NCI-H2196 (cell line): ENCODE data around the gene JUP.

Experiments used
- DNase-seq: peaks from one replicate; lab custom pipeline; 2025; ENCODE audit not compliant: unreplicated experiment; lab: John Stamatoyannopoulos, UW

JUP gene

GRCh38 chr17:41760878-41761277 is 25.6 kb downstream of the JUP start:
- no peak for DNase-seq

- DNase-seq, result no peak
Observed at GRCh38 chr17:41758601-41759000, 27.9 kb downstream of the JUP start.

- DNase-seq, result no peak
Observed at GRCh38 chr17:41754066-41754465, 32.4 kb downstream of the JUP start.

- no peak for DNase-seq
Observed at GRCh38 chr17:41751288-41751687, 35.2 kb downstream of the JUP start.

GRCh38 chr17:41750862-41751261 is 35.6 kb downstream of the JUP start:
- no peak for DNase-seq

GRCh38 chr17:41748275-41748674 is 38.2 kb downstream of the JUP start:
- no peak for DNase-seq

DNA sequence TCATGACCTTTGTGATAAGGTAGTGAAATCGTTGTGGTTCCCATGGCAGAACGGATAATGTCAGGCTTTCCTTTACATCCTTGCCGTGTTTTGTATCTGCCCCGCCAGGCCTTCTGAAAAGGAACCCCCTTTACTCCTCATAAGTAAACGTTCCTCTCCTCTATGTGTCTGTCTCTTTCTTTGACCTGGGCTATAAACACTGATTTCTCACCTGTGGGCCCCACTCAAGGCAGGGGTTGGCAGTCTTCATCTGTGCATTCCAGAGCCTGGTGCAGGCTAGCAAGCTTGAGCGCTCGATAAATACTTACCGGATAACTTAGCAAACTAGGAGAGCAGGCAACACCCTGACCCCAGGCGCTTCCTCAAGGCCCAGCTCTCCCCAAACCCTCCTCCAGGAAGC is 44.8 kb downstream of the JUP start:
- DNase-seq, result no peak

- no peak for DNase-seq
Observed at GRCh38 chr17:41740506-41740905, 46.0 kb downstream of the JUP start.

- no peak for DNase-seq
Observed at GRCh38 chr17:41739661-41740352, 46.7 kb downstream of the JUP start.

- DNase-seq, result no peak
Observed at GRCh38 chr17:41738801-41739112, 47.8 kb downstream of the JUP start.

- peak; percentile 65 for DNase-seq
Observed at GRCh38 chr17:41738077-41738800, 48.3 kb downstream of the JUP start.

GRCh38 chr17:41737680-41738023 is 48.9 kb downstream of the JUP start:
- no peak for DNase-seq

DNA sequence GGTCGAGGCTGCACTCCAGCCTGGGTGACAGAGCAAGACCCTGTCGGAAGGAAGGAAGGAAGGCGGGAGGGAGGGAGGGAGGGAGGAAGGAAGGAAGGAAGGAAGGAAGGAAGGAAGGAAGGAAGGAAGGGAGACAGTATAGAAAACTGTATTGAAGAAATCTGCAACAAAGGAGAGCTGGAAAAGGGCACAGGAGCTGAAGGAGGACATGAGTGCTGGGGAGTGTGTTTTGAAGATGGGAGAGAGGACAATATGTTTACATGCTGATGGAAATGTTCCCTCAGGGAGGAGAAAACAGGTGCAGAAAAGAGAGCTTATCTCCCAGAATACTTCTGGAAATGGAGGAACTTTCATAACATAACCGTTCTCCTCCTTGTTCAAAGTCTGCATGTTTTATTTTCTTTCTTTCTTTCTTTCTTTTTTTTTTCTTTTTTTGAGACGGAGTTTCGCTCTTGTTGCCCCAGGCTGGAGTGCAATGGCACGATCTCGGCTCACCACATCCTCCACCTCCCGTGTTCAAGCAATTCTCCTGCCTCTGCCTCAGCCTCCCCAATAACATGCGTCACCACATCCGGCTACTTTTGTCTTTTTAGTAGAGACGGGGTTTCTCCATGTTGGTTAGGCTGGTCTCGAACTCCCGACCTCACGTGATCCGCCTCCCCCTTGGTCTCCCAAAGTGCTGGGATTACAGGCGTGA is 49.4 kb downstream of the JUP start:
- DNase-seq, result no peak

DNA sequence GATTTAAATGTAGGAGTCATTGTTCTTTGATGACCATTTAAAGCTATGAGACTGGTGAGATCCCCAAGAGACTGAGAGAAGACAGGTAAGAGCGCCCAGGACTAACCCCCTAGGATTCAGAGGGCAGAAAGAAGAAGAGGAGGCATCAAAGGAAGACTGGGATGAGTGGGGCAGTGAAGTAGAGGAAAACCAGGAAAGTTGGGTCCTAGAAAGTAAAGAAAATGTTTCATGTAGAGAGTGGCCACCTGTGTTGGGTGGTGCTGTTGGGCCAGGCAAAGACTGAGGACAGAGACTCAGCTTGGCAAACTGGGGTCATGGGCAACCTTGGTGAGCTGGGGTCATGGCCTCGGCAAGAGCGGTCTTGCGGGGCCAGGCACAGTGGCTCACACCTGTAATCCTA is 50.8 kb downstream of the JUP start:
- no peak for DNase-seq

DNA sequence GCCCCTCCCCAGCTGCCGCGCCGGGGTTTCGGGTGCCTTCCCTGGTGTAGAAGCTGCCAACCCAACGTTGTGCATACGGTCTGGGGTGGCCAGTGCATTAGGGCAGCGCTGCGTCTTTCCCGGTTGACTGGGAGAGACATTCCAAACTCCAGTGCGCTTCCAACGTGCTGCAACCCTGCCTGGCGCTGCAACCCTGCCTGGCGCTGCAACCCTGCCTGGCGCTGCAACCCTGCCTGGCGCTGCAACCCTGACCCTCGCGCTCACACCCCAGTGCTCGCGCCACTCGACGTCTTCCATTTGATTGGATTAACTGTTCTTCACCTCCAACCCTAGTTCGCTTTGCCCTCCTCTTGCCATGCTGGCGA is 51.6 kb downstream of the JUP start:
- no peak for DNase-seq

GRCh38 chr17:41734139-41734948 is 52.2 kb downstream of the JUP start, which contains the start of gene HAP1:
HAP1 (minus strand) TSS chr17:41734643; CDS start chr17:41734634, 9 bp downstream.
- DNase-seq, result peak; percentile 8

DNA sequence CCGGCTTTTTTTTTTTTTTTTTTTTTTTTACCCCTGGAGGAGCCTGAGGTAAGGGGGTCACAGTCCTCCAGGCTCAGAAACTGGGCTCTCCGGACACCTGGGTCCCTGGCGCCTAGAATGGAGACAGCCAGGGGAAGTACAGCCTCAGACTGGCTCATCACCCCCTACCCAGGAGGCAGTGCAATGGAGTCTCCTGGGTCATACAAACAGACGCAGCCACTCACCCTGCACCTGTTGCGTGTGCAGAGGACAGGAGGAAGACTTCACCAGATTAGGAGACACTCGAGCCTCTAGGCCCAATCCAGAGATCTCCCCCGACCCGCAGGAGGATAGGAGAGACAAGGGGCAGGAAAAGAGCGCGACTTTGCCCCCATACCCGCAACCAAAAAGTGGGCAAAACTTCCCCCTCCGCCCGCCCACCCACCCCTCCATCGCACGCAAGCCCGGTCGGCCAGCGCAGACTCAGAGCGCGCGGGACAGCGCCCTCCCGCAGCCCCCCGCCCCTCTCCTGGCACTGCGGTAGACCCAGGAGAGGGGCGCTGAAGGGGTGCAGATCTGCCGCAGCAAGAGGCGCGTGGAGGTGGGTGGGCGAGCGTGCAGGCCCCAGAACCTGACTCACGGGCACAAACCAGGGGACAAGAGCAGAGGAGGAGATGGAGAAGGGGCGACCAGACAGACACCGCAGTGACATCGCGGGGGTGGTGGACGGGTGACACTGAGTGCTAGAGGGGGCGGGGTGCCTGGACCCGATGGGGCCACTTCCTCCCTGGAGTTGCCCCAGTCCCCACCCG is 53.0 kb downstream of the JUP start:
- no peak for DNase-seq

GRCh38 chr17:41731836-41732235 is 54.7 kb downstream of the JUP start:
- no peak for DNase-seq

DNA sequence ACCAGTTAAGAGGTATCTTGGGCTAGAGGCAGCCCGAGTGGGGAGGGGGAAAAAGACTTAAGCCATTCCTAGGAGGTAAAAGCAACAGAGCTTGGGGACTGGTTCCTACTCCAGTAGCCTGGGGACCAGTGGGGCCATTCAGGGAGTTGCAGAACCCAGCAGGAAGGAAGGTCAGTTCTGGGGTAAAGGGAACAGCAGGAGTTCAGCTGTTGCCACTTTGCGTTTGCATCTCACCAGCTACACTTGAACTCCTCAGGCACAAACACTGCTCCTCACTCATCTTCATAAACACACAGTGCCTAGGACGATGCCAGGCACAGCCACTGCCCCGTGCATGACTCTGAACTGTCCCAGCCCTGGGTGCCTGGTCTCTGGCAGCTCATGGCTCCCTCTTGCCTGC is 56.0 kb downstream of the JUP start:
- DNase-seq, result no peak

- DNase-seq, result no peak
Observed at GRCh38 chr17:41728056-41728455, 58.5 kb downstream of the JUP start.

- DNase-seq, result no peak
Observed at GRCh38 chr17:41725134-41725533, 61.4 kb downstream of the JUP start.
